ENCODE data around the gene PARP6.
"Not testable (repeated sequence)": the region's sequence is repeated elsewhere in the genome, so short reads cannot be mapped to it uniquely, and the experiment has no call there.

Gene PARP6

GRCh38 chr15:72280751-72281150 lies 8.4 kb upstream of the PARP6 start:
- ATAC-seq = no peak

DNA sequence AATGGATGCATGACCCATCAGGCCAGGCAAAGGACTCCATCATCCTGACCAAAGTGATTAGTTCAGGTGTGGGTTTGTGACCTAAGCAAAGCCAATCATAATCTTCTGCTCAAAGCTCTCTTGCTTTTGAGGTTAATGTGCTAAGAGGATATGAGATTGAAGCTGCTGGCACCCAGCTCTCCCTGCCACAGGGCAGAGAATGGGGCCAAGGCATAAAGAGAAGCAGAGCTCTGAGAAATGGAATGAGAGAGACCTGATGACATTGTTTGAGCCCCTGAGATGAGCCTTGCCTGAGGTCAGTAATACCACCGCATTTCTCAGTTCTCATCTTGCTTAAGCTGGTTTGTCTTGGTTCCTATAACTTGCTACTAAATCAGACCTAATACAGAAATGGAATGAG lies 6.4 kb upstream of the PARP6 start:
- no peak for ATAC-seq

- no peak for ATAC-seq
Measured at GRCh38 chr15:72276326-72276700, 4.0 kb upstream of the PARP6 start.

- not testable (repeated sequence) for ATAC-seq
Measured at GRCh38 chr15:72275635-72276325, 3.4 kb upstream of the PARP6 start.

DNA sequence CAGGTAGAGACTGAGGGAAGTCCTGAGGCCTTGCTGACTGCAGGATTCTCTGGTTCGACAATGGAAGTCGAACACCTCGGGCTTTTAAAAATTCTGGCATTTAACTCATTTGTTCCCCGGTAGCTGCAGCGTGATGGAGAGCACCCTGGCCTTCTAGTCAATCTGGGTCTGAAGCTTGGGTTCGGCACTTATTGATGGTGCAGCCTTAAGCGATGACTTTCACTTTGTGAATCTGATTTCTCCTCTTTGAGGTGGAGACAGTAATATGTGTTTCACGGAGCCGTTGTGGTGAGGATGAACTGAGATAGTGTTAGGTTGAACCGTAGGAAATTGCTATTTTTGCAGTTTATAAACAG lies 621 bp upstream of the PARP6 start:
- ATAC-seq = no peak

GRCh38 chr15:72271895-72272212 lies 500 bp downstream of the PARP6 start:
- ATAC-seq = peak; percentile 0 to 1

DNA sequence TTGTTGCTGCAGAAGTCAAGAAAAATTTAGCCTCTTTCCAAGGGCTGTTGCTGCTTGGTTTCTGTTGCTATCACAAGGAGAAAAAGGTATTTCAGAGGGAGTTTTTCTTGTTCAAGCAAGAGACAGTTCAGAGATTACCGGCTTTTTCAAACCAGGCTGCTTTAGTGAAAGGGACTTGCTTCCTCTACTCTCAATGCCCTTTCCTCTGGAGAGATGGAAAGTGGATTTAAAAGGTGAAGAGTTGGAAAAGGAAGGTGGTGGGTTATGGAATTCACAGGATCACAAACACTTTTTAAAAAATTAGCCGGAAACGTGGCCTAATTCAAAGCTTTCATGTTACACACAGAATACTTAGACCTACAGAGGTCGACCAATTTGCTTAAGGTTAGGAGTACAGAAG lies 1.1 kb downstream of the PARP6 start:
- no peak for ATAC-seq

- ATAC-seq = no peak
Measured at GRCh38 chr15:72269739-72270138, 2.6 kb downstream of the PARP6 start.

- no peak for ATAC-seq
Measured at GRCh38 chr15:72265031-72265430, 7.3 kb downstream of the PARP6 start.

DNA sequence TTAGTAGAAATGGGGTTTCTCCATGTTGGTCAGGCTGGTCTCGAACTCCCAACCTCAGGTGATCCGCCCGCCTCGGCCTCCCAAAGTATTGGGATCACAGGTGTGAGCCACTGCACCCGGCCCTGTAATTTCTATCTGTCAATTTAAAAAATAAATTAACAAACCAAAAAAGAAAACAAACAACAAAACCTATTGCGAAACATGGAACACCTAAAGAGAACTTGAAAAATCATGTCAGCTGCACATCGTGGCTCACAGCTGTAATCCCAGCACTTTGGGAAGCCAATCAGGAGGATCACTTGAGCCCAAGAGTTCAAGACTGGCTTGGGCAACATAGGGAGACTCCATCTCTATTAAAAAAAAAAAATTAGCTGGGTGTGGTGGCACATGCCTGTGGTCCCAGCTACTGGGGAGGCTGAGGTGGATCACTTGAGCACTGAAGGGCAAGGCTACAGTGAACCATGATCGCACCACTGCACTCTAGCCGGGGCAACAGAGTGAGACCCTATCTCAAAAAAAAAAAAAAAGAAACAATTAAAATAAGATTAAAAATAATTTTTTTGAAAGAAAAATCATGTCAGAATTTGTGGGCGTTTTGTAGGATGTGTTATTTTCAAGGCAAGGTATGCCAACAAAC lies 19.6 kb downstream of the PARP6 start:
- ATAC-seq = no peak

GRCh38 chr15:72249142-72249810 lies 23.1 kb downstream of the PARP6 start:
- ATAC-seq = no peak

DNA sequence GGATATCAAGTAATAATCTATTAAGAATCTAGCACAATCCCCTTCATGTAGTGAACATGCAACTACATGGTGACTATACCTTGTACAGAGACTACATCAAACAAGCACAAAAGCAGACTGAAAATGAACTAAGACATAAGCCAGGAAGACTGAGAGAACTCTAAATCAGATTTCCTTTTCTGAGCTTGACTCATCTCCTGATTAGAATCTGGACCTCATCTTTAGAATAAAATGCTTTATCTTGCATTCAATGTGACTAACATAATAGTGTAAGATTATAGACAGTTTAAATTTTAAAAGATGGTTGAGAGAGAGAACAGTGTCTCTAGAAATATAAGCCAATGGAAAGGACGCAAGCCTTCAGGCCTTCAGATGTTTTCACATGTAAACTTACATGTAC lies 23.8 kb downstream of the PARP6 start:
- peak in 1 of 2 donors; percentile 49 for ATAC-seq

GRCh38 chr15:72242775-72243370 lies 29.5 kb downstream of the PARP6 start:
- no peak for ATAC-seq

- ATAC-seq = no peak
Measured at GRCh38 chr15:72239652-72240051, 32.7 kb downstream of the PARP6 start.

GRCh38 chr15:72238586-72238985 lies 33.8 kb downstream of the PARP6 start:
- ATAC-seq = no peak

DNA sequence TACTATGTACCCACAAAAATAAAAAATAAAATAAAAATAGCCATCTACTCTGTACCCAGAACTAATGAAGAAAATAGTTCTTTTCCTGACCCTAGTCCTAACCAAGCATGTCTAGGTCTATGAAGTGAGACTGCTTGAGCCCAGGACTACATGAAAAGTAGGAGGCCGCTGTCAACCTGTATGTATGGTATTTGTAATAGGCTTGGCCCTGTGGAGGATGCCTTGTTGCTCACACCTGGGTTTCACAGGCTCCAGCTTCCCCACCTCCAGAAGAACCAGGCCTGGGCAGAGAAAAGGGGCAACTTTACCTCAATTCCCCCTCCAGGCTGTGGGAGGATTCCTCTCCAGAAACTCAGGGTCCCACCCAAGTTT lies 34.5 kb downstream of the PARP6 start:
- peak; percentile 20 to 21 for ATAC-seq

GRCh38 chr15:72237029-72237852 lies 35.1 kb downstream of the PARP6 start:
- ATAC-seq = peak; percentile 96 to 97

DNA sequence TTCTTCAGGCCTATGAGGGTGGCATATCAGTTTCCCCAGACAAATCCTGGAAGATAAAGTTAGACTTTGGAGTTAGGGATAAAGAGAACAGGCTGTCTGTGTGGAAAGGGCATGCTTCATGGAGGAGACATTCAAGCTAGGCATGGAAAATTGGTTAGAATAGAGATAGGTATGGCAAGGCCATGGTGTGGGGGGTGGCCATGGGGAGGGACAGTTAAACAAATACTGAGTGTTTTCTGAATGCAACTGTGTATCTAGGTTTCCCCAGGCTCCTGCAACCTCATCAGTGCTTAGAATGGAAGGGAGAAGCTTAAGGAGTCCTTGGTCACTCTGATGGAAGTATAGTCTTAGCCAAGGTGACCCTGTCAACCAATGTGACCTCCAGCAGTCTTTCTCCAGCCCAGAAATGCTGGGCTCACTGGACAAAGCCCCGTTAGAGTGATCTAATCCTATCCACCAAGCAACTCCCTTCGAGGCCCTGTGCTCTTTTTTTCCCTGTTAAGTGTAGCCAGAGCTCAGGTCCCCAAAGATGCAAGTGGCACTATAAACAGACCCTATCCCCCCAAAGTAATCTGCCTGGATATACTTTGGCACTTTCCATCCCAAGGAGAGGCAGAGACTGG lies 35.9 kb downstream of the PARP6 start:
- ATAC-seq = no peak

- no peak for ATAC-seq
Measured at GRCh38 chr15:72235298-72235697, 37.1 kb downstream of the PARP6 start.

- no peak for ATAC-seq
Measured at GRCh38 chr15:72233769-72234168, 38.6 kb downstream of the PARP6 start.

DNA sequence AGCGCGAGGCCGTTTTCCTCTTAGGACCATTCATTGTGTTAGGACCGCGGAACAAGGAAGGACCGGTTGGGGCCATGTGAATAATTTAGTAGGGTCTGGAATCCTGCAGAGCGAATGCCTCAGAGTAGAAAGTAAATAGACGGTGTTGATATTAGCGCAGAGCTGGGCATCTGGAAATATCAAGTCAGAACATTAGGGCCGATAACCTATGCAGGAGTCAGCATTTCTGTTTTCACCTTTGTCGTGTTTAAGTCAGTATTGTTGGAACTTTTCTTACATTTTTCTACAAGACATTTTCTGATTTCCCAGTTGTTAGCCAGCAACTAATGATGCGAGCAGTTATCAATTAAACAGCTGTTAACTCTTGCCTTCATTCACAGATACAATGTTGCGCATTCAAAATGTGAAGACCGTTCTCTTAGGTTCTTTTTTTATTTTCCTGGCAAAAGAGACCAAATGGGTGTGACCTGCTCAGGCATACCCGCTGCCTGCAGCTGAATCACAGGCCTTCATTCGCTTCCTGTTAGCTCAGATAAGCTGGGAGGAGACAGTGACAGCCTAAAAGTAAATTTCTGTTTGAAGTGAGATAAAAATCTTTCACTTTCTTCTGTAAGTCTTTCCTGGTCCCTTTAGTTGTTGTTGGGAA lies 40.4 kb downstream of the PARP6 start:
- ATAC-seq = no peak

All from activated CD4-positive, CD25-positive, alpha-beta regulatory T cell treated with anti-CD3 and anti-CD28 coated beads, Interleukin-2, amount 50 U/mL, for 24 hours (primary cell).